ENCODE data around the gene FHIT. TPM values are rescaled to one million over a fixed set of nuclear protein-coding genes. Genes with fewer than 3 reads are reported as not detected.

FHIT gene
- total and polyA plus RNA-seq, 2 of the 4 experiments (the other 2 are of a cell fraction), result 0.07 TPM; not detected in 1

DNA sequence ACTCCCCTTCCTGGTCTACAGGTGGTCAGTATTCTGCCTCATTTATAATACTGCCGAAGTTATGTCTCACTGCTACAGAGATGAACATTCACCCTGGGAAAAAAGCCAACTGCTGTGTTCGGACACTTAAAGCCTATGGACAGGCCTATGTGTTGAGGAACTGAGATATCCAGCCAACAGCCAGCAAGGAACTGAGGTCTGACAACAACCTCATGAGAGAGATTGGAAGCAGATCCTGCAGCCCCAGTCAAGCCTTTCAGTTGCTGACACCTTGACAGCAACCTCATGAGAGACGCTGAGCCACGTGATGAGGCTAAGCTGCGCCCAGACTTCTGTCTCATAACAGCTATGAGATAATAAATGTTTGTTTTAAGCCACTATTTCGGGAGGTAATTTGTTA, 18.2 kb upstream of the FHIT start:
- intact Hi-C loops (cut with micrococcal nuclease) (no loop called here), dilution Hi-C loops (cut with HindIII; ENCODE audit: low sequenced_read_pairs, unreplicated experiment) (no loop called here), in situ Hi-C loops (cut with MboI; ENCODE audit: low sequenced_read_pairs) (no loop called here)
- Histone ChIP-seq H4K5ac (ENCODE audit: low read depth, low read length) (no peak overlapping the region), H4K20me1 (ENCODE audit: insufficient read depth, low read length) (no peaks in the 10 kb centered on the region), H3K14ac (replicated peaks; ENCODE audit: low read depth, low read length) (no peak overlapping the region), H3K23ac (ENCODE audit: low read depth, low read length) (no peak overlapping the region), H3K4ac (ENCODE audit: low read depth, low read length) (no peak overlapping the region), H2BK15ac (ENCODE audit: low read depth, low read length) (no peak overlapping the region), H3K27ac (ENCODE audit: insufficient read depth, low read length) (no peak overlapping the region), H4K91ac (ENCODE audit: insufficient read depth, low read depth, low read length) (no peak overlapping the region), H3K79me1 (ENCODE audit: low read depth in 1 of 2, low read length in 2 of 2) (no peaks in the 10 kb centered on the region), H3K18ac (ENCODE audit: low read depth, low read length) (no peak overlapping the region), H2AK5ac (ENCODE audit: low read depth, low read length) (no peak overlapping the region), H2AK9ac (replicated peaks; ENCODE audit: low read depth, low read length, poor library complexity) (no peak overlapping the region), H2AFZ (replicated peaks; ENCODE audit: low read length, poor library complexity) (no peak overlapping the region), H2BK20ac (ENCODE audit: low read depth, low read length) (no peak overlapping the region), H2BK5ac (ENCODE audit: low read depth, low read length, poor library complexity, severe bottlenecking) (no peak overlapping the region), H3K56ac (ENCODE audit: extremely low read depth, insufficient read depth, low read length) (no peak overlapping the region), H2BK120ac (ENCODE audit: low read depth, low read length) (no peak overlapping the region), H3K9ac (ENCODE audit: low read depth, low read length) (no peak overlapping the region), H3K4me2 (ENCODE audit: low read depth, low read length) (no peak overlapping the region), H4K8ac (ENCODE audit: low read depth in 2 of 2, low read length in 2 of 2) (no peak overlapping the region), H3K9me3 (ENCODE audit: control insufficient read depth, insufficient read depth, low read length) (no peaks in the 10 kb centered on the region), H3K4me1 (ENCODE audit: control insufficient read depth, insufficient read depth, low read length) (no peaks in the 10 kb centered on the region), H3K9me1 (ENCODE audit: insufficient read depth, low read length) (no peaks in the 10 kb centered on the region), H3K4me3 (ENCODE audit: insufficient read depth, low read depth, low read length) (no peak overlapping the region), H3K36me3 (ENCODE audit: control insufficient read depth, insufficient read depth, low read length) (no peaks in the 10 kb centered on the region), H3K27me3 (ENCODE audit: control insufficient read depth, insufficient read depth, low read length) (no peaks in the 10 kb centered on the region)
- no peak for DNase-seq
- BruUV-seq (replicated peaks), result no TSS peak
- ChIA-PET POLR2A (ENCODE audit: unreplicated experiment) (no interaction called here), CTCF (no interaction called here)
- TF ChIP-seq, protein P1, sequence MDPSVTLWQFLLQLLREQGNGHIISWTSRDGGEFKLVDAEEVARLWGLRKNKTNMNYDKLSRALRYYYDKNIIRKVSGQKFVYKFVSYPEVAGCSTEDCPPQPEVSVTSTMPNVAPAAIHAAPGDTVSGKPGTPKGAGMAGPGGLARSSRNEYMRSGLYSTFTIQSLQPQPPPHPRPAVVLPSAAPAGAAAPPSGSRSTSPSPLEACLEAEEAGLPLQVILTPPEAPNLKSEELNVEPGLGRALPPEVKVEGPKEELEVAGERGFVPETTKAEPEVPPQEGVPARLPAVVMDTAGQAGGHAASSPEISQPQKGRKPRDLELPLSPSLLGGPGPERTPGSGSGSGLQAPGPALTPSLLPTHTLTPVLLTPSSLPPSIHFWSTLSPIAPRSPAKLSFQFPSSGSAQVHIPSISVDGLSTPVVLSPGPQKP (IDR thresholded peaks at IDR 0.05; ENCODE audit: borderline replicate concordance, low read depth, low read length), result no peak
- TF ChIP-seq BHLHE40 (IDR thresholded peaks at IDR 0.05; ENCODE audit: low read depth, low read length) (no peak), MAFK (IDR thresholded peaks at IDR 0.05; ENCODE audit: low read depth, low read length) (no peak), CHD1 (IDR thresholded peaks at IDR 0.05; ENCODE audit: low read depth, low read length) (no peak), POLR2A (IDR thresholded peaks at IDR 0.05; ENCODE audit: low read depth, low read length) (no peak), RFX5 (IDR thresholded peaks at IDR 0.05; ENCODE audit: low read depth, low read length) (no peak), RCOR1 (IDR thresholded peaks at IDR 0.05; ENCODE audit: insufficient replicate concordance, low read length) (no peak), MAZ (IDR thresholded peaks at IDR 0.05; ENCODE audit: borderline replicate concordance, low read depth, low read length) (no peak), SMC3 (IDR thresholded peaks at IDR 0.05; ENCODE audit: low read depth, low read length) (no peak), CEBPB (IDR thresholded peaks at IDR 0.05; ENCODE audit: low read depth, low read length) (no peak), FOS (IDR thresholded peaks at IDR 0.05; ENCODE audit: low read depth, low read length) (no peak), NFE2L2 (IDR thresholded peaks at IDR 0.05; ENCODE audit: low read depth, low read length) (no peak), RAD21 (IDR thresholded peaks at IDR 0.05; ENCODE audit: low read length) (no peak), MXI1 (IDR thresholded peaks at IDR 0.05; ENCODE audit: borderline replicate concordance, low read depth, low read length) (no peak)
- TF ChIP-seq, protein P2, sequence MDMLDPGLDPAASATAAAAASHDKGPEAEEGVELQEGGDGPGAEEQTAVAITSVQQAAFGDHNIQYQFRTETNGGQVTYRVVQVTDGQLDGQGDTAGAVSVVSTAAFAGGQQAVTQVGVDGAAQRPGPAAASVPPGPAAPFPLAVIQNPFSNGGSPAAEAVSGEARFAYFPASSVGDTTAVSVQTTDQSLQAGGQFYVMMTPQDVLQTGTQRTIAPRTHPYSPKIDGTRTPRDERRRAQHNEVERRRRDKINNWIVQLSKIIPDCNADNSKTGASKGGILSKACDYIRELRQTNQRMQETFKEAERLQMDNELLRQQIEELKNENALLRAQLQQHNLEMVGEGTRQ (IDR thresholded peaks at IDR 0.05; ENCODE audit: low read depth, low read length), result no peak
- TF ChIP-seq, protein P3, sequence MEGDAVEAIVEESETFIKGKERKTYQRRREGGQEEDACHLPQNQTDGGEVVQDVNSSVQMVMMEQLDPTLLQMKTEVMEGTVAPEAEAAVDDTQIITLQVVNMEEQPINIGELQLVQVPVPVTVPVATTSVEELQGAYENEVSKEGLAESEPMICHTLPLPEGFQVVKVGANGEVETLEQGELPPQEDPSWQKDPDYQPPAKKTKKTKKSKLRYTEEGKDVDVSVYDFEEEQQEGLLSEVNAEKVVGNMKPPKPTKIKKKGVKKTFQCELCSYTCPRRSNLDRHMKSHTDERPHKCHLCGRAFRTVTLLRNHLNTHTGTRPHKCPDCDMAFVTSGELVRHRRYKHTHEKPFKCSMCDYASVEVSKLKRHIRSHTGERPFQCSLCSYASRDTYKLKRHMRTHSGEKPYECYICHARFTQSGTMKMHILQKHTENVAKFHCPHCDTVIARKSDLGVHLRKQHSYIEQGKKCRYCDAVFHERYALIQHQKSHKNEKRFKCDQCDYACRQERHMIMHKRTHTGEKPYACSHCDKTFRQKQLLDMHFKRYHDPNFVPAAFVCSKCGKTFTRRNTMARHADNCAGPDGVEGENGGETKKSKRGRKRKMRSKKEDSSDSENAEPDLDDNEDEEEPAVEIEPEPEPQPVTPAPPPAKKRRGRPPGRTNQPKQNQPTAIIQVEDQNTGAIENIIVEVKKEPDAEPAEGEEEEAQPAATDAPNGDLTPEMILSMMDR (conservative IDR thresholded peaks at IDR 0.05; ENCODE audit: low read depth, low read length), result no peak
- ATAC-seq (ENCODE audit: low read depth), result no peak
- no CpG with 5 or more reads among the region's 6 CpGs for WGBS, 2 experiments (ENCODE audit: extremely low coverage in 2 of 2, insufficient read length in 1 of 2)
